Measurements from ENCODE around the gene FGB. TPM values are rescaled to one million over a fixed set of nuclear protein-coding genes. Genes with fewer than 3 reads are reported as not detected.

Gene FGB
- total and polyA plus RNA-seq, 9 of the 15 experiments (the other 6 are each of a cell fraction or from before 2014, with no cell fraction given): 0.07 to 1.9 (median 0.13) TPM; not detected in 6

DNA sequence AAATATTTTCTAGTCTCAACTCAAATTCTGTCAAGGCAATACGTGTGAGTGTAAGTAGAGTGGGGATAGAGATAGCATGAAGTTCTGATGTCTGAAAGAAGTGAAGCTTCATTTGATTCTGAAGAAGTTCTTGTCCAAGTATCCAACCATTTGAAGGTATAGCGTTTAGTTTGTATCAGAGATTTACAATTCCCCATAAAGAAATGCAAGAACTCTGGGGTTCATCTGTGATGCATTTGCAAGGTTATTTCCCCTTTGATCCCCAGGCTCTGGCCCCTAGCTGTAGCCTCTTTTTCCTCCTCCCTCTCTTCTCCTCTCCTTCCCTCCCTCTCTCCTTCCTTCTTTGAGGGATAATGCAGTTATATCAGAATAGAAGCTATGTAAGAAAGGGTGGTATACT is 19.9 kb downstream of the FGB start:
- no peak overlapping the region for H3K4me2 ChIP-seq (ENCODE audit: insufficient read depth, low read length)
- ChIA-PET CTCF (ENCODE audit: low intra/inter-chr PET ratio) (no interaction called here), POLR2A (no interaction called here)
- in situ Hi-C loops (cut with MboI) (no loop called here), intact Hi-C loops (cut with micrococcal nuclease) (no loop called here)
- no peaks in the 10 kb centered on the region for H3K9me1 ChIP-seq (ENCODE audit: control insufficient read depth, insufficient read depth, low read length)
- ATAC-seq (no peak), FAIRE-seq (no peak), DNase-seq (ENCODE audit: extremely low read depth in 1 of 4, low spot score in 3 of 4) (no peak)
- H2AFZ ChIP-seq (ENCODE audit: low read depth, low read length): no peak overlapping the region
- H3K36me3 ChIP-seq (ENCODE audit: control insufficient read depth, insufficient read depth, low read length): no peaks in the 10 kb centered on the region
- 4% methylated on average over 2 of the region's 2 CpGs for WGBS (ENCODE audit: insufficient coverage, low coverage, missing lambda C conversion rate)
- no peak overlapping the region for H3K27ac ChIP-seq (ENCODE audit: extremely low read depth, low read depth, low read length)
- TF ChIP-seq MED1 (CRISPR knock-in tag; IDR thresholded peaks at IDR 0.05; ENCODE audit: borderline replicate concordance) (no peak), ZFPM2 (CRISPR knock-in tag; IDR thresholded peaks at IDR 0.05) (no peak), NR2C1 (IDR thresholded peaks at IDR 0.05) (no peak), NR2C1 (tag; IDR thresholded peaks at IDR 0.05) (no peak), NFXL1 (CRISPR knock-in tag; IDR thresholded peaks at IDR 0.05) (no peak), HLTF (IDR thresholded peaks at IDR 0.05) (no peak)
- no peak overlapping the region for H3K4me3 ChIP-seq
- H3K9me3 ChIP-seq (replicated peaks; ENCODE audit: control insufficient read depth, insufficient read depth, low read depth, low read length): no peaks in the 10 kb centered on the region
- H3K9ac ChIP-seq (ENCODE audit: insufficient read depth in 1 of 2, low read depth in 2 of 2, low read length in 2 of 2): no peak overlapping the region
- H3K79me2 ChIP-seq (ENCODE audit: control insufficient read depth, insufficient read depth, low read length): no peaks in the 10 kb centered on the region
- no peaks in the 10 kb centered on the region; a peak in 1 of 5 replicates for H3K4me1 ChIP-seq (replicated peaks in 1 of 2; ENCODE audit: control insufficient read depth in 2 of 2, insufficient read depth in 2 of 2, low read length in 2 of 2)
- no peaks in the 10 kb centered on the region for H3K27me3 ChIP-seq (ENCODE audit: control insufficient read depth in 2 of 2, insufficient read depth in 2 of 2, low read length in 2 of 2)
- H4K20me1 ChIP-seq (replicated peaks; ENCODE audit: control insufficient read depth, insufficient read depth, low read length): no peaks in the 10 kb centered on the region
- BruUV-seq (replicated peaks): no TSS peak

DNA sequence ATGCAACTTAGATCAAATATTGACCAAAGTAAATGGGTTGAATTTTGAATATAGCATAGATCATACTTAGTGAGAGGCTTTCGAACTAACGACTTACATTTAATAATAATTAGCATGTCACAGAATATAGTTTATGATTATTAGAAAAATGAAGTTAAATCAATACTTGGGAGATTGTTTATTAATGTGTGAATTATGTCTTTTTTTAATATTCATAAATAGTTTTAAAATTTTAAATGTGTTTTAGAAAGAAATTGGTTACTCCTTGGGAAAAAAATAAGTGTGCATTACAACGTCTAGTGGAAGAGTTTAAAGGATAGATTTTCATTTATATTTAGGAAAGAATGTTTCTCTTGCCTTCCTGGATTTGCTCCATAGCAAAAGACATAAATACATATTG is 20.4 kb downstream of the FGB start:
- in situ Hi-C loops (cut with MboI): no loop called here
- no TSS peak for BruUV-seq (replicated peaks)
- DNase-seq (ENCODE audit: extremely low read depth in 1 of 4, low spot score in 3 of 4) (no peak), FAIRE-seq (no peak), ATAC-seq (no peak)
- Histone ChIP-seq H3K4me2 (ENCODE audit: insufficient read depth, low read length) (no peak overlapping the region), H3K9me1 (ENCODE audit: control insufficient read depth, insufficient read depth, low read length) (no peaks in the 10 kb centered on the region), H2AFZ (ENCODE audit: low read depth, low read length) (no peak overlapping the region), H3K9me3 (replicated peaks; ENCODE audit: control insufficient read depth, insufficient read depth, low read depth, low read length) (no peaks in the 10 kb centered on the region), H3K27ac (ENCODE audit: extremely low read depth, low read depth, low read length) (no peak overlapping the region), H3K79me2 (ENCODE audit: control insufficient read depth, insufficient read depth, low read length) (no peaks in the 10 kb centered on the region), H3K4me1 (replicated peaks in 1 of 2; ENCODE audit: control insufficient read depth in 2 of 2, insufficient read depth in 2 of 2, low read length in 2 of 2) (no peaks in the 10 kb centered on the region; a peak in 1 of 5 replicates), H3K27me3 (ENCODE audit: control insufficient read depth in 2 of 2, insufficient read depth in 2 of 2, low read length in 2 of 2) (no peaks in the 10 kb centered on the region), H3K36me3 (ENCODE audit: control insufficient read depth, insufficient read depth, low read length) (no peaks in the 10 kb centered on the region), H3K9ac (ENCODE audit: insufficient read depth in 1 of 2, low read depth in 2 of 2, low read length in 2 of 2) (no peak overlapping the region), H4K20me1 (replicated peaks; ENCODE audit: control insufficient read depth, insufficient read depth, low read length) (no peaks in the 10 kb centered on the region), H3K4me3 (no peak overlapping the region)
- CTCF ChIA-PET (ENCODE audit: low intra/inter-chr PET ratio): no interaction called here
- intact Hi-C loops (cut with micrococcal nuclease): no loop called here
- 7% methylated on average over 3 of the region's 3 CpGs for WGBS (ENCODE audit: insufficient coverage, low coverage, missing lambda C conversion rate)
- POLR2A ChIA-PET: interaction anchor here (0.6 kb wide), 1 partner anchor 14 kb away, joined by 4 read pairs; no protein-coding TSS in a partner anchor
- no peak for TF ChIP-seq PYGO2 (tag; IDR thresholded peaks at IDR 0.05)
- TF ChIP-seq ZNF75A (CRISPR knock-in tag; IDR thresholded peaks at IDR 0.05): no peak

Measured in K562 (cell line).